NCI-H82 treated with DMSO at 0.1 percent for 48 hours (cell line): ENCODE measurements around the gene GLMP.

ENCODE experiments used
- DNase-seq: peaks from one replicate; lab custom pipeline; 2025; ENCODE audit not compliant: unreplicated experiment; lab: John Stamatoyannopoulos, UW

GLMP gene

DNA sequence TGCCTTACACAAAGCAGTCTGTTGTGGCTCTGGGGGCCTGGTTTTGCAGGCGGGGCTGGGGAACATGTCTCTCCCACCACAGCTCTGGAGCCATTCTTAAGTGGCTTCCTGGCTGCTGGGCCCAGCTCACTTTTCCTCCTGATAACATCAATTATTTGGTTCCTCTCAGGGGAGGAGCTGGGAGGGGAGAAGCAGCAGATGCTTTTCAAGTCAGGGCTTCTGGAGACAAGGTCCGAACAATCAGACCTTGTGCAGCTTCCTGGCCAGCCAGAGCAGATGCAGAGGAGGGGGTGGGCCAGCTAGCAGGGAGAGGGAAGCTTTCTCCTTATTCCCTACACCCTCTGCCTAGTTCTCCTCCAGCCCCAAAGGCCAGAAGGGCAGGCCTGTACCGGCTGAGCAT, 44.0 kb downstream of the GLMP start:
- no peak for DNase-seq

DNA sequence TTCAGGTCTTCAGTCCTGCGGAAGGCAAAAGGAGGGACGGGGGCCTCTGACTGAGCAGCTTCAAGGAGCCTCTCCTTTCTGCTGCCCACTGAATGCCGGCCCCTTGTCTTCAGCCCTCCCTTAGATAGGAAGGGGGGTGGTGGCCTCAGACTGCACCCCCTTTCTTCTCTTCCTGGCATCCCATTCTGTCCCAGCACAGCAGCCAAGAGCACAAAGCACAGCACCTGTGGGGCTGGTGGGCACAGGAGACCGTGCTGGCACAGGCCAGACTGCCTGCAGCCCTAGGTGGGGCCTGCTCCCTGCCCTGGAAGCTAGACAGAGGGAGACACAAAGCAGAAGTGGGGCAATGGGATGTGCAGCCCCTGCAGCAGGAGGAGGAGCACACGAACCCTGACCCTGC, 45.9 kb downstream of the GLMP start:
- no peak for DNase-seq

DNA sequence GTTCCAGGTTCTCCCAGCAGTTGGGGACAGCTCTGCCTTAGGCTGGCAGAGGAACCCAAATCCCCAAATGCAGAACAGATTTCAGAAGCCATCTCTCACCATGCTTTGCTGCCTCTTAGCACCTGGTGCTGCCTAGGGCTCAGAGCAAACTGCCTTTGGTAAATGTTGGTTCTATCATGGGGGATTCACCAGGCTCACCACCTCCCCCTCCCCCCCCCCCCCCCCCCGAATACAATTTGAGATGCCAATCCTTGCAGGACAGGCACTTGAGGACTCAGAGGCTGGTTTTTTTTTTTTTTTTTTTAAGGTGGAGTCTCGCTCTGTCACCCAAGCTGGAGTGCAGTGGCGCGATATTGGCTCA, 47.2 kb downstream of the GLMP start:
- no peak for DNase-seq

DNA sequence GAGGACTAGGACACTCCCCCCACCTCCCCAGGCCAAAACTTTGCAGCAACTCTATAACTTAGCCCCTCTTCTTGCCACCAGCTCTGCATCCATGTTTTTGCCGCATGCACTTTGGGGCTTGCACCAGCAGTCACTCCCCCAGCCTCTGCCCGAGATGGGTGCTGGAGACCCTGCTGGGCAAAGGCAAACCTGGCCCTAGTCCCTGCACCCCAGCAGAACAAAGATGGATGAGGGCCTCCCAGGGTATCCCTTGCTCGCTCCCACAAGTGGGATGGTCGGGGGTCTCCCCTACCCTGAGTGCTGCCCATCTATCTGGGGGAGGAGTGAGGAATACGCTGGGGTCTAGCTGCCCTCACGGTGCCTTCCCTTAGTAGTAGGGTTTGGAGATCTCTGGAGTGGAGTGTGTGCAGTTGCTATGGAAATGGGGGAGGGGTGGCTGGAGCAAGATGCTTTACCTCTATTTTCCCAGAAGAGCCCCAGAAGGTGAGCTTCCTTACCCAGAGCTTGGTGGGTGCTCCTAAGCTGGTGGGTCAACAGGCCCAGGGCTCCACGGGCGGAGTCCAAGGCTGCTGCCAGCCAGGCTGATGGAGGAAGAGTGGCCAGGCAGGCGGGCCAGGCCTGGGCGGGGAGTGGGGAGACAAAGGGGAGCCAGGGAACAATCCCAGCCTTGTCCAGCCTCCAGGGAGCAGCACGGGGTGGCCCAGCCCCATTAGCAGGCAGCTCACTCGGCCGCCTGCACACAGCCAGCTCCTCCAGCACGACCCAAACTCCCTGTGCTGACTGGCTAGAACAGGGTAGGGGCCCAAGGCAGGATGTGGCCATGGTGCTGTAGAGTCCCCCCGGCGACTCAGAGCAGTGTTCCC, 47.8 kb downstream of the GLMP start, which contains the start of gene PAQR6:
TSS of gene PAQR6 (minus strand) at position 597 of the 863 bp plus-strand sequence. CDS start 1,325 bp downstream, outside the sequence.
- no peak for DNase-seq

DNA sequence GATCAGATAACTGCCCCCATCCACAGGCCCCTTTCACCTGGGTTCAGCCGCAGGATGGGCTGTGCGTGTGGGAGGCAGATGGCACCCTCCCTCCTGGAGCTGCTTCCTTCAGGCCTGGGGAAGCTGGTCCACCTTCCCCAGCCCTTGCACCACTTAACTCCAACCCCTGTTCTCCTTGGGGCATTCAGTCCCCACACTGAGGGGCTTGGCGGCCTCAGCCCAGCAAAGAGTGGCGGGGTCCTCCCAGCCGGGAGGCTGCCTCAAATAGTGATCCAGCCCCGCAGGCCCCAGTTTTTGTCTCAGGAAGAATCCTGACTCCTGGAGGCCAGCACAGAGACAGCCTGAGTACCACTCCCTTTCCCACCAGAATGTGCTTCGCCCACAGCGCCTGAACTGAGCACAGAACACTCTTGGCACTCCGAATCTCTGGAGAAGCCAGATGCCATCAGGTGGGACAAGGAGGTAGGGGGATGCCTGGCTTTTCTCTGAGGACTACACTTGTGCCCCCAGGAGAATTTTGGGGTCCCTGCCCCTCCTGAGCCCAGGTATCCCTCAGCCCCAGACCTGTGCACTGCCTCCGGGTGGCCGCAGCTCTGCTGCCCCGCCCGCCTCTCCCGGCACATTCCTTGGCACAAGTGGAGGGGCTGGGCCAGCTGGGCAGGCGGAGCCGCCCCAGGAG, 48.6 kb downstream of the GLMP start:
- DNase-seq = no peak

DNA sequence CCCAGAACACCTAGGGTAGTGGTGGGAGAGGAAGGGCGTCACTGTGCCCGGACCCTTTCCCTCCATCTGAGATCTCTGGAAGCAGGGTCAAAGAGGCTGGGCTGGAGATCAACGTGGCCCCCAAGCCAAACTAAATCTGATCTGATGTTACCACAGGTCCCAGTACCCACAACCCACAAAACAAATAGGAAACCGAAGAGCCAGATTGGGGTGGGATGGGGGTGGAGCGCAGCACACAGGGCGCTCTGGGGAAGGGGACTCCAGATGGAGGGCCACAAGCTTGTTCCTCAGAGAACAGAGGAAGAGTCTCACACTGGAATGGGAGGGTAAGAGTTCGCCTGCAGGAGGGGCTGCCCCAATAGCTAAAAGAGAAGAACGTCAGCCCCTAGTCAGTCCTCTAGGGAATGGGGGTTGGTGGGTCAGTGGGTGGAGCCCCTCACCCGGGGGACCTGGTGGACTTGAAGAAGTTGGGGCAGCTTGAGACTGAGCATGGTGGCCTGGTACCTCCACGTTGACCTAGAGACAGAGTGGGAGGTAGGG, 49.2 kb downstream of the GLMP start:
- DNase-seq = no peak

DNA sequence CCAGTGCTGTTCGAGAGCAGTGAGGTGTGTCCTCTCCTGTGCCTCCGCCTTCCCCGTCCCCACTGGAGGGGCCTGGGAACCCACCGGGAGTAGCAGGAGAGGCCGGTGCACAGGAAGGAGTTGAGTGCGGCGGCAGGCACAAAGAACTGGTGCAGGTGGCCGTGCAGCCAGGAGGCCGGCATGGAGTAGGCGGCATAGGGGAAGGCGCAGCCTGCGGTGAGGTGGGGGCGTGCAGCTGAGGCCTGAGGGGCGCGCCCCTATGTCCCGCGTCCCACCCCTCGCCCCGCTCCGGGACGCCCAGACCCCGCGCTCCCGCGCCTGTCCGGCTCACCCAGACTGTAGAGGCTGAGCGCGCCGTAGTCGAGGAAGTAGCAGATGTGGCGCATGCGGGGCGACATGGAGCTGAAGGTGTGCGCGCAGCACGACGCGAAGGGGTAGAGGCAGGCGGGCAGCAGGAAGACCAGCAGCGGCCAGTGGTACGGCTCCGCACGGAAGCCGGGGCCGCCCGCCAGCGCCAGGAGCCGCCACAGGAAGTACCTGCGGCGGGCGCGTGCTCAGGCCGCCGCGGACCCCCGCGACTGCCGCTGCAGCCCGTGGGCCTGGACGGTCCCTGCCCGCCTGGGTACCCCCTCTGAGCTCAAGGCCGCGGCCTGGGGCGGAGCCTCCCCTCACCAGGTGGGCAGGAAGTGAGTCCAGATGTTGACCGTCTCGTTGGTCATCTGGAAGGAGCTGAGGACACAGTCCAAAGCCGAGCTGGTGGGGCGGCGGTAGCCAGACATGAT, 49.8 kb downstream of the GLMP start:
- no peak for DNase-seq

DNA sequence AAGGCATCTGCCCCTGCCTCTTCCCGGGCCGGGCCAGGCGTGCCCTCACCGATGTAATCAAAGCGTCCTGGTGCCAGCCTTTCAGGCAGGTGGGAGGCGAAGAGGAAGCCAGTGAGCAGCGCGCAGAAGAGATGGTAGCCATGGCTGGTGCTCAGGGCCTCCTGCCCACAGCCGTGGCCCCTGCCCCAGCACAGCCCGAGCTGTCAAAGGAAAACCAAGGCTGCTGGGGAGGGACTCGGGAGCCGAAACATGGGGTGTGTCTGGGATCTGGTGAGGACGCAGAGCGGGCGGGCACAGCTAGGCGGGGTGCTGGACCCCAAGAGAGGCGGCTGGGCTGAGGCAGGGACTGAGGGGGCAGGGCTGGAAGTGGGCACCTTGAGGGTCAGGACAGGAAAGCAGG, 50.8 kb downstream of the GLMP start:
- DNase-seq = no peak

DNA sequence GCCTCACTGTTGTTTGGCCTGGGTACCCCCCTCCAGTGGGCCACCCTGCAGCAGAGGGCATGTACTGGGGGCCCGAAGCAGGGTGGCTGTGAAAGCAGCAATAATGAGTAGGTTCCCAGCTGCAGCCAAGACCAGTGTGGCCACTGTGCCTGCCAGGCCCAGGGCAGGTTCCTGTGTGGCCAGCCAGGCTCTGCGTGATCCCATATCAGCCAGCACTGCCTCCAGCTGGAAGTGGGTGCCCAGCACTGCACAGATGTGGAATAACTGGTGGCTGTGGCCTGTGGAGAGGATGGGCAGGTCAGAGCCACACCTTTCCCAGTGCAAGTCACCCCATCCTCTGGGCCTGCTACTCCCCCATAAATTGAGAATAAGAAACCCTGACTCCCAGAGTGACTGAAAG, 51.4 kb downstream of the GLMP start:
- no peak for DNase-seq

DNA sequence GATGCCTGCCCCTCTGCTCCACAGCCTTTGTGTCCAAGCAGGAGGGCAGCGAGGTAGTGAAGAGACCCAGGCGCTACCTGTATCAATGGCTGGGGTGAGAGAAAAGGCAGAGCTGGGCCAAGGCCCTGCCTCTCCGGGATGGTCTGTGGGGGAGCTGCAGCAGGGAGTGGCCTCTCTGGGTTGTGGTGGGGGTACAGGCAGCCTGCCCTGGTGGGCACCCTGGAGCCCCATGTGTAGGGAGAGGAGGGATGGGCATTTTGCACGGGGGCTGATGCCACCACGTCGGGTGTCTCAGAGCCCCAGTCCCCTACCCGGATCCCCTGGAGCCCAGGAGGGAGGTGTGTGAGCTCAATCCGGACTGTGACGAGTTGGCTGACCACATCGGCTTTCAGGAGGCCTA, 52.7 kb downstream of the GLMP start:
- no peak for DNase-seq
